HUDEP-2 (cell line): Measurements from ENCODE around the gene ENHO.
A peak's percentile ranks its signal among the peaks of the same experiment; 100 is the strongest.

Experiments used
- DNase-seq, 76 experiments: peaks; one replicate each; lab custom pipeline; 2025; ENCODE audit not compliant: unreplicated experiment in 76 of 76; lab: John Stamatoyannopoulos, UW

Gene ENHO

GRCh38 chr9:34555936-34556525 lies 33.2 kb upstream of the ENHO start:
- no peak for DNase-seq

GRCh38 chr9:34555500-34555899 lies 32.7 kb upstream of the ENHO start:
- DNase-seq: no peak

GRCh38 chr9:34555002-34555348 lies 32.2 kb upstream of the ENHO start:
- no peak for DNase-seq

GRCh38 chr9:34554211-34555001 lies 31.6 kb upstream of the ENHO start:
- DNase-seq: no peak

- DNase-seq: no peak
Measured at GRCh38 chr9:34553511-34554021, 30.8 kb upstream of the ENHO start.

- no peak for DNase-seq
Measured at GRCh38 chr9:34552986-34553385, 30.2 kb upstream of the ENHO start.

- DNase-seq: no peak
Measured at GRCh38 chr9:34552606-34552981, 29.8 kb upstream of the ENHO start.

GRCh38 chr9:34551751-34552605 lies 29.2 kb upstream of the ENHO start:
- DNase-seq: no peak

GRCh38 chr9:34550681-34551270 lies 28.0 kb upstream of the ENHO start:
- DNase-seq: no peak

GRCh38 chr9:34550016-34550680 lies 27.4 kb upstream of the ENHO start:
- no peak for DNase-seq

GRCh38 chr9:34549407-34549732 lies 26.6 kb upstream of the ENHO start:
- DNase-seq: no peak

GRCh38 chr9:34547960-34548611 lies 25.3 kb upstream of the ENHO start:
- DNase-seq: peak in 30 of 76 experiments; percentile 4 to 44 (median 21)

- peak in 48 of 76 experiments; percentile 3 to 67 (median 27) for DNase-seq
Measured at GRCh38 chr9:34546834-34547827, 24.3 kb upstream of the ENHO start.

- no peak for DNase-seq
Measured at GRCh38 chr9:34546102-34546833, 23.5 kb upstream of the ENHO start.

GRCh38 chr9:34545497-34545896 lies 22.7 kb upstream of the ENHO start:
- no peak for DNase-seq

GRCh38 chr9:34544035-34544434 lies 21.2 kb upstream of the ENHO start:
- no peak for DNase-seq

GRCh38 chr9:34541540-34541939 lies 18.8 kb upstream of the ENHO start:
- no peak for DNase-seq

- DNase-seq: no peak
Measured at GRCh38 chr9:34540827-34541226, 18.0 kb upstream of the ENHO start.
